IgD-negative memory B cell (primary cell): ENCODE data around the gene RAB6B. TPM values are rescaled to one million over a fixed set of nuclear protein-coding genes. Genes with fewer than 3 reads are reported as not detected.

Source experiments
- polyA plus RNA-seq: library from polyadenylated mRNA; unstranded; fragments of 300-500 nt; fragmentation: Illumina TruSeq; gene quantifications from one replicate; pipeline ENCODE4 v1.2.3, GENCODE V29; 2021

RAB6B gene
- polyA plus RNA-seq, 1 donor from 2014 or later = 0.36 TPM

Other genes with a start within 250 kb of the RAB6B start
- gene TOPBP1, start 233.9 kb downstream of the RAB6B start, polyA plus RNA-seq = 13.7 TPM
- gene TF, start 149.5 kb downstream of the RAB6B start, polyA plus RNA-seq = not detected
- gene SRPRB, start 90.1 kb downstream of the RAB6B start, polyA plus RNA-seq = 34.6 TPM
- not detected for gene SLCO2A1, start 134.0 kb upstream of the RAB6B start, polyA plus RNA-seq